GM12878 (cell line): Measurements from ENCODE around the gene TMEM120B. TPM values are rescaled to one million over a fixed set of nuclear protein-coding genes. Genes with fewer than 3 reads are reported as not detected.

Experiments used
- CBFB ChIP-seq: IDR thresholded peaks from 2 replicates; pipeline ENCODE4 v1.6.1; 2016; ENCODE audit warnings: antibody characterized with exemption, low read depth
- CREB1 ChIP-seq: IDR thresholded peaks from 2 replicates; pipeline ENCODE4 v1.6.1; 2012; ENCODE audit warnings: low read depth, mild to moderate bottlenecking, inconsistent platforms
- CTCF ChIP-seq, 3 experiments: IDR thresholded peaks in 2 of 3; conservative IDR thresholded peaks in 1 of 3; 2 replicates each; pipeline ENCODE4 v1.5.1; 2011; ENCODE audit warnings: low read depth in 3 of 3, low read length in 3 of 3, mild to moderate bottlenecking in 3 of 3, control low read depth in 2 of 3, moderate library complexity in 2 of 3, inconsistent platforms in 1 of 3, mixed read lengths in 1 of 3; ENCODE audit not compliant: control insufficient read depth in 2 of 3, insufficient read depth in 1 of 3; ENCODE audit errors: extremely low read depth in 1 of 3
- IKZF1 ChIP-seq: fragments of 450-650 bp; conservative IDR thresholded peaks from 2 replicates; pipeline ENCODE4 v1.6.1; 2017; ENCODE audit warnings: antibody characterized with exemption, mild to moderate bottlenecking
- IKZF2 ChIP-seq, 2 experiments: fragments of 450-650 bp; IDR thresholded peaks; 2 replicates each; pipeline ENCODE4 v1.6.1; 2017; ENCODE audit warnings: mild to moderate bottlenecking in 2 of 2, moderate library complexity in 2 of 2
- MXI1 ChIP-seq: fragments of 150-350 bp; IDR thresholded peaks from 2 replicates; pipeline ENCODE4 v1.6.1; 2011; ENCODE audit warnings: low read depth, mild to moderate bottlenecking, inconsistent platforms, low read length, improper control_type of control experiment
- NFYA ChIP-seq: IDR thresholded peaks from 2 replicates; pipeline ENCODE4 v1.6.1; 2011; ENCODE audit warnings: low read depth, mild to moderate bottlenecking, low read length, improper control_type of control experiment, borderline replicate concordance
- NKRF ChIP-seq: fragments of 450-650 bp; conservative IDR thresholded peaks from 2 replicates; pipeline ENCODE4 v1.6.1; 2017; ENCODE audit warnings: mild to moderate bottlenecking, moderate library complexity
- NRF1 ChIP-seq: conservative IDR thresholded peaks from 2 replicates; pipeline ENCODE4 v1.6.1; 2011; ENCODE audit warnings: mild to moderate bottlenecking, low read depth, low read length, improper control_type of control experiment
- POU2F2 ChIP-seq: IDR thresholded peaks from 3 replicates; pipeline ENCODE4 v1.6.1; 2011; ENCODE audit warnings: low read depth, mild to moderate bottlenecking, low read length, borderline replicate concordance
- RB1 ChIP-seq: fragments of 450-650 bp; formaldehyde crosslinking; IDR thresholded peaks from 2 replicates; pipeline ENCODE4 v1.6.1; 2017; ENCODE audit warnings: mild to moderate bottlenecking, borderline replicate concordance
- SIN3A ChIP-seq: IDR thresholded peaks from 2 replicates; pipeline ENCODE4 v1.6.1; 2012; ENCODE audit warnings: low read depth, low read length, improper control_type of control experiment
- SMARCA5 ChIP-seq: fragments of 450-650 bp; IDR thresholded peaks from 2 replicates; pipeline ENCODE4 v1.6.1; 2017; ENCODE audit warnings: mild to moderate bottlenecking
- SMC3 ChIP-seq: IDR thresholded peaks from 2 replicates; pipeline ENCODE4 v1.6.1; 2011; ENCODE audit warnings: low read length, improper control_type of control experiment, borderline replicate concordance
- TBL1XR1 ChIP-seq: IDR thresholded peaks from 2 replicates; pipeline ENCODE4 v1.6.1; 2012; ENCODE audit warnings: low read depth, low read length, improper control_type of control experiment
- TCF12 ChIP-seq: IDR thresholded peaks from 2 replicates; pipeline ENCODE4 v1.6.1; 2011; ENCODE audit warnings: low read depth, mild to moderate bottlenecking, low read length
- YY1 ChIP-seq: IDR thresholded peaks from 2 replicates; pipeline ENCODE4 v1.6.1; 2011; ENCODE audit warnings: low read depth, mild to moderate bottlenecking, low read length
- ZBTB33 ChIP-seq: fragments of 450-650 bp; IDR thresholded peaks from 2 replicates; pipeline ENCODE4 v1.6.1; 2017; ENCODE audit warnings: mild to moderate bottlenecking
- ZBTB4 ChIP-seq: fragments of 450-650 bp; formaldehyde crosslinking; IDR thresholded peaks from 2 replicates; pipeline ENCODE4 v1.4.0; 2022; ENCODE audit warnings: mild to moderate bottlenecking, moderate library complexity
- ZNF24 ChIP-seq: fragments of 450-650 bp; IDR thresholded peaks from 2 replicates; pipeline ENCODE4 v1.6.1; 2017; ENCODE audit warnings: antibody characterized with exemption, mild to moderate bottlenecking
- ZNF384 ChIP-seq: IDR thresholded peaks from 2 replicates; pipeline ENCODE4 v1.6.1; 2012; ENCODE audit warnings: low read depth, mild to moderate bottlenecking, low read length, improper control_type of control experiment, borderline replicate concordance
- polyA plus RNA-seq, 11 experiments: library from polyadenylated mRNA; depleted of rRNA in 4 of 11; unstranded in 6 of 11; stranded (reverse) in 5 of 11; fragments of >200 nt; fragmentation: Nextera tagmentation in 4 of 11; fragmentation: Illumina TruSeq in 1 of 11; extraction: Ambion mirVana in 4 of 11; extraction: Trizol in 1 of 11; gene quantifications; 1 replicate in 1 of 11; 2 replicates in 10 of 11; pipeline versions ENCODE4 v1.2.1 to v1.2.3, GENCODE V29; 2011 to 2016; ENCODE audit warnings: inconsistent platforms in 2 of 11, missing spikeins in 2 of 11, low read depth in 1 of 11
- total RNA-seq, 4 experiments: library from RNA; depleted of rRNA in 3 of 4; stranded (reverse); fragments of >200 nt in 3 of 4; fragmentation: Illumina TruSeq in 1 of 4; extraction: Trizol in 1 of 4; gene quantifications; 2 replicates each; pipeline versions ENCODE4 v1.2.1 to v1.2.3, GENCODE V29; 2013 to 2021

TMEM120B gene
- total and polyA plus RNA-seq, 10 of the 15 experiments (the other 5 are each of a cell fraction or from before 2014, with no cell fraction given): 4.0 to 26.2 (median 9.2) TPM

DNA sequence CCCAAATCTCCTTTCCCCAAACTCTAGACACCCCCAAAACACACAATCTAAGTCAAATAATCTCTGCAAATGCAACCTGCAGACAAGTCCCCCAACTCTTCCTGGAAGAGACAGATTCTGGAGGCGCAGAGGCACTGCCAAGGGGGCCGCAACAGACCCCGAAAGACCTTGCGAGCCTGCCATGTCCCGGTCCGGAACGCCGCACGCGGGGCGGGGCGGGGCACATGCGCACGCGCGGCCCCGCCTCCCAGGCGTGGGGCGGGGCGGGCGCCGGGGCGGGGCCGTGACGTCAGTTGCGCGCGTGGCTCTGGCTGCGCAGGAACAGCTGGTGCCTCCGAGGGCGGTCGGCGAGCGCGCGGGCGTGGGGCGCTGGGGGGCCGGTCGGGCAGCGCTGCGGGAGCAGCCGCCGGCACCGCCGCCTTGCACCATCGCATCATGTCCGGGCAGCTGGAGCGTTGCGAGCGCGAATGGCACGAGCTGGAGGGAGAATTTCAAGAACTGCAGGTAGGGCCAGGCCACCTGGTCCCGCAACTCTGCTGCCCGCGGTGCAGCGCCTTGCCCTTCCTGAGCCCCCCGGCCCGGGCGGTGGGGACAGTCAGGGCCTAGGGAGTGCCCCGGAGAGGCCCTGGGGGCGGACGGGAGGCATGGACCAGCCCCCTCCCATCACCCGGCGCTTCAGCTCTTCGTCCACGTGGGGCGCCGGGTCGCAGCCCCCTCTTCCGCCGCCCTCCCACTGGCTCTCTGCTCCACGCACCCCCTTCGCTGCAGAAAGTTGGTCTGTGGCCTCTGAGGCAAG is at the start of gene TMEM120B (continued):
- TF ChIP-seq NKRF (peak; percentile 97), CTCF (IDR thresholded peaks at IDR 0.05 in 2 of 3, conservative IDR thresholded peaks at IDR 0.05 in 1 of 3; ENCODE audit: control insufficient read depth in 2 of 3, extremely low read depth in 1 of 3, insufficient read depth in 1 of 3, low read depth in 3 of 3, low read length in 3 of 3) (peak in 2 of 3 experiments; percentile 19 to 31; a peak in 2 of 6 replicates), TCF12 (peak; percentile 84), CBFB (peak; percentile 45; the same call in 1 of the 2 replicates), SMC3 (no peak), ZNF24 (0 out of 2 replicates have a peak, but pooled peaks have one; percentile 30), IKZF2 (IDR thresholded peaks at IDR 0.05) (no peak), MXI1 (peak; percentile 84), SMARCA5 (peak; percentile 83), SIN3A (peak; percentile 80; the same call in 1 of the 2 replicates), YY1 (peak; percentile 85), ZBTB4 (CRISPR knock-in tag) (no peak), NFYA (no peak), IKZF1 (peak; percentile 67), RB1 (0 out of 2 replicates have a peak, but pooled peaks have one; percentile 44), ZBTB33 (no peak), CREB1 (peak; percentile 84; the same call in 1 of the 2 replicates), NRF1 (peak; percentile 63), ZNF384 (no peak), POU2F2 (peak; percentile 93), TBL1XR1 (no peak)
